PC-3 (cell line): ENCODE results near the gene ARL4A. TPM values are rescaled to one million over a fixed set of nuclear protein-coding genes. Genes with fewer than 3 reads are reported as not detected.
"Not testable (repeated sequence)": the region's sequence is repeated elsewhere in the genome, so short reads cannot be mapped to it uniquely, and the experiment has no call there.

Experiments
- ATAC-seq: fragments of 200-7000 bp; cut with Tn5 transposase; 2 replicates; pipeline ENCODE4 v1.9.1; 2020; ENCODE audit warnings: mild to moderate bottlenecking, moderate library complexity
- BruUV-seq: library from RNA; stranded (reverse); fragments of 400-500 nt; replicated peaks from 2 replicates; lab custom pipeline; 2021; lab: Mats Ljungman, UMichigan
- CTCF ChIA-PET: fragments of 300-600 bp; sonication (Branson Sonifier 250); formaldehyde crosslinking; loops from one replicate; lab custom pipeline; 2022; ENCODE audit warnings: antibody characterized with exemption; lab: Charles Lee
- POLR2A ChIA-PET: fragments of 300-600 bp; sonication (Branson Sonifier 250); formaldehyde crosslinking; loops from one replicate; lab custom pipeline; 2022; ENCODE audit warnings: antibody characterized with exemption; ENCODE audit not compliant: unreplicated experiment; lab: Charles Lee
- DNase-seq: peaks from one replicate; pipeline ENCODE4 v3.0.0-alpha.2; 2015
- H2AFZ ChIP-seq: fragments of 300-600 bp; sonication (generic); 2 replicates; pipeline ENCODE4 v1.6.0; 2016; ENCODE audit warnings: antibody characterized with exemption, low read length
- H3F3A ChIP-seq: fragments of 300-600 bp; sonication (generic); one replicate; pipeline ENCODE4 v1.6.0; 2017; ENCODE audit warnings: antibody characterized with exemption, low read length, control low read depth, mild to moderate bottlenecking; ENCODE audit not compliant: unreplicated experiment
- H3K27ac ChIP-seq: fragments of 300-600 bp; sonication (generic); 2 replicates; pipeline ENCODE4 v1.5.1; 2016; ENCODE audit warnings: mild to moderate bottlenecking, low read length
- H3K27me3 ChIP-seq: fragments of 300-600 bp; sonication (generic); 2 replicates; pipeline ENCODE4 v1.6.1; 2016; ENCODE audit warnings: low read length, mixed read lengths
- H3K36me3 ChIP-seq: fragments of 300-600 bp; sonication (generic); 2 replicates; pipeline ENCODE4 v1.6.1; 2016; ENCODE audit warnings: low read depth, mixed run types, low read length, mixed read lengths
- H3K4me1 ChIP-seq: fragments of 300-600 bp; sonication (generic); 2 replicates; pipeline ENCODE4 v1.5.1; 2016; ENCODE audit warnings: low read length; ENCODE audit not compliant: insufficient read depth
- H3K4me2 ChIP-seq: fragments of 300-600 bp; sonication (generic); 2 replicates; pipeline ENCODE4 v1.6.0; 2016; ENCODE audit warnings: low read length
- H3K4me3 ChIP-seq: fragments of 300-600 bp; sonication (generic); 2 replicates; pipeline ENCODE4 v1.5.1; 2016; ENCODE audit warnings: mild to moderate bottlenecking, low read length, mixed read lengths
- H3K79me2 ChIP-seq: fragments of 300-600 bp; sonication (generic); 2 replicates; pipeline ENCODE4 v1.6.1; 2017; ENCODE audit warnings: low read length, mixed read lengths
- H3K9ac ChIP-seq: fragments of 300-600 bp; sonication (generic); 2 replicates; pipeline ENCODE4 v1.6.0; 2016; ENCODE audit warnings: mild to moderate bottlenecking, low read length
- H3K9me2 ChIP-seq: fragments of 300-600 bp; sonication (generic); replicated peaks from 2 replicates; pipeline ENCODE4 v1.6.1; 2016; ENCODE audit warnings: mixed run types, low read length, mixed read lengths
- H3K9me3 ChIP-seq: fragments of 300-600 bp; sonication (generic); 2 replicates; pipeline ENCODE4 v1.6.1; 2016; ENCODE audit warnings: low read length, mixed read lengths
- H4K20me1 ChIP-seq: fragments of 300-600 bp; sonication (generic); 2 replicates; pipeline ENCODE4 v1.6.1; 2016; ENCODE audit warnings: low read length, mixed read lengths
- EZH2 ChIP-seq: fragments of 300-600 bp; sonication (generic); IDR thresholded peaks from one replicate; pipeline ENCODE4 v1.6.1; 2017; ENCODE audit warnings: antibody characterized with exemption, mild to moderate bottlenecking, low read length; ENCODE audit not compliant: unreplicated experiment
- EZH2phosphoT487 ChIP-seq: fragments of 300-600 bp; sonication (generic); IDR thresholded peaks from 2 replicates; pipeline ENCODE4 v1.6.1; 2018; ENCODE audit warnings: mild to moderate bottlenecking, antibody characterized with exemption, low read length, borderline replicate concordance
- intact Hi-C: fragments of 100-400 bp; cut with micrococcal nuclease; formaldehyde crosslinking; loops from 2 replicates; pipeline ENCODE4 v1.9.0; 2023
- total RNA-seq: library from RNA; depleted of rRNA; stranded (reverse); fragments of >200 nt; gene quantifications from 2 replicates; pipeline ENCODE4 v1.2.3, GENCODE V29; 2014
- TF ChIP-seq, protein P1 (sequence below): fragments of 300-600 bp; sonication (generic); conservative IDR thresholded peaks from 2 replicates; pipeline ENCODE4 v1.5.1; 2017; ENCODE audit warnings: antibody characterized with exemption, low read depth, mild to moderate bottlenecking, low read length

Gene ARL4A
- total RNA-seq, 1 experiment from 2014 or later: 23.7 TPM

DNA sequence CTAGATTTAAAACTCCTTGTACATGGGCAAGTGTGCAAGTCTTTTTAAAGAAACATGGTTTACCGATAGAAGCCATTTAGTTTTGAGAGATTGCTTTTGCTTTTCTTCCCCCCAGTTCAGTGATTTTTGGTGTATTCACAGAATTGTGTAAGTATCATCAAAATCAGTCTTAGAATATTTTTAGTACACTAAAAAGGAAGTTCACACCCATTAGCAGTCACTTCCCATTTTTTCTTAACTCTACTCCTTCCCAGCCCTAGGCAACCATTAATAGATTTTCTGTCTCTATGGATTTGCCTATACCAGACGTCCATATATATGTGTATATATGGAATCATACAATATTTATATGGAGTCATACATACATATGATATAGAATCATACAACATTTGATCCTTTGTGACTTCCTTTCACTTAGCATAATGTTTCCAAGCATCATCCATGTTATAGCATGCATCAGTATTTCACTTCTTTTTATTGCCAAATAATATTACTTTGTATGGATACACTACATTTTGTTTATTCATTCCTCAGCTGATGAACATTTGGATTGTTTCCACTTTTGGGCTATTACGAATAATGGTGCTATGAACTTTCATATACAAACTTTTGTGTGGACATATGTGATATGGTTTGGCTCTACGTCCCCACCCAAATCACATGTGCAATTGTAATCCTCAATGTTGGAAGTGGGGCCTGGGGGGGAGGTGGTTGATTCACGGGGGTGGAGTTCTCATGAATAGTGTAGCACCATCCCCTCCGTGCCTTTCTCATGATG lies 16.5 kb upstream of the ARL4A start:
- H3K4me1 ChIP-seq: peaks cover 17% of the 10 kb centered on the region
- H3K4me2 ChIP-seq: no peak overlapping the region
- DNase-seq: no peak
- no peaks in the 10 kb centered on the region for H3F3A ChIP-seq
- TF ChIP-seq EZH2: no peak
- no peak for TF ChIP-seq EZH2phosphoT487
- TF ChIP-seq, protein P1, sequence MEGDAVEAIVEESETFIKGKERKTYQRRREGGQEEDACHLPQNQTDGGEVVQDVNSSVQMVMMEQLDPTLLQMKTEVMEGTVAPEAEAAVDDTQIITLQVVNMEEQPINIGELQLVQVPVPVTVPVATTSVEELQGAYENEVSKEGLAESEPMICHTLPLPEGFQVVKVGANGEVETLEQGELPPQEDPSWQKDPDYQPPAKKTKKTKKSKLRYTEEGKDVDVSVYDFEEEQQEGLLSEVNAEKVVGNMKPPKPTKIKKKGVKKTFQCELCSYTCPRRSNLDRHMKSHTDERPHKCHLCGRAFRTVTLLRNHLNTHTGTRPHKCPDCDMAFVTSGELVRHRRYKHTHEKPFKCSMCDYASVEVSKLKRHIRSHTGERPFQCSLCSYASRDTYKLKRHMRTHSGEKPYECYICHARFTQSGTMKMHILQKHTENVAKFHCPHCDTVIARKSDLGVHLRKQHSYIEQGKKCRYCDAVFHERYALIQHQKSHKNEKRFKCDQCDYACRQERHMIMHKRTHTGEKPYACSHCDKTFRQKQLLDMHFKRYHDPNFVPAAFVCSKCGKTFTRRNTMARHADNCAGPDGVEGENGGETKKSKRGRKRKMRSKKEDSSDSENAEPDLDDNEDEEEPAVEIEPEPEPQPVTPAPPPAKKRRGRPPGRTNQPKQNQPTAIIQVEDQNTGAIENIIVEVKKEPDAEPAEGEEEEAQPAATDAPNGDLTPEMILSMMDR: no peak
- no peak overlapping the region for H3K27ac ChIP-seq
- H3K9me3 ChIP-seq: no peaks in the 10 kb centered on the region
- no peak overlapping the region for H3K4me3 ChIP-seq
- H3K36me3 ChIP-seq: no peaks in the 10 kb centered on the region
- H3K9ac ChIP-seq: no peak overlapping the region
- no TSS peak for BruUV-seq
- no peaks in the 10 kb centered on the region for H3K27me3 ChIP-seq
- H4K20me1 ChIP-seq: no peaks in the 10 kb centered on the region
- H3K9me2 ChIP-seq: no peaks in the 10 kb centered on the region
- intact Hi-C loops: no loop called here
- POLR2A ChIA-PET: no interaction called here
- H3K79me2 ChIP-seq: no peaks in the 10 kb centered on the region
- no peak overlapping the region for H2AFZ ChIP-seq
- CTCF ChIA-PET: no interaction called here
- no peak for ATAC-seq

DNA sequence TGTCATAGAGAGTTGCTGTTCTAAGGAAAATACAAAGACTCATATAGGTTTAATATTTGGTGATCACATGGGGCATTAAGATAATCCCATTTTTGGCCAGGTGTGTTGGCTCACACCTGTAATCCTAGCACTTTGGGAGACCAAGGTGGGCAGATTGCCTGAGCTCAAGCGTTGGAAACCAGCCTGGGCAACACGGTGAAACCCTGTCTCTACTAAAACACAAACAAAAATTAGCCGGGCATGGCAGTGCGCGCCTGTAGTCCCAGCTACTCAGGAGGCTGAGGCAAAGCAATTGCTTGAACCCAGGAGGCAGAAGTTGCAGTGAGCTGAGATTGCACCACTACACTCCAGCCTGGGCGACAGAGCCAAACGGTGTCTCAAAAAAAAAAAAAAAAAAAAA lies 14.0 kb upstream of the ARL4A start:
- H3K27ac ChIP-seq, ATAC-seq, H2AFZ ChIP-seq, H4K20me1 ChIP-seq, H3K4me3 ChIP-seq, H3K27me3 ChIP-seq, CTCF ChIA-PET, H3K4me2 ChIP-seq, H3K79me2 ChIP-seq, H3K9me3 ChIP-seq, BruUV-seq, H3K9me2 ChIP-seq, intact Hi-C loops, H3K4me1 ChIP-seq, H3K36me3 ChIP-seq, POLR2A ChIA-PET, H3F3A ChIP-seq, H3K9ac ChIP-seq, DNase-seq: not testable (repeated sequence)

DNA sequence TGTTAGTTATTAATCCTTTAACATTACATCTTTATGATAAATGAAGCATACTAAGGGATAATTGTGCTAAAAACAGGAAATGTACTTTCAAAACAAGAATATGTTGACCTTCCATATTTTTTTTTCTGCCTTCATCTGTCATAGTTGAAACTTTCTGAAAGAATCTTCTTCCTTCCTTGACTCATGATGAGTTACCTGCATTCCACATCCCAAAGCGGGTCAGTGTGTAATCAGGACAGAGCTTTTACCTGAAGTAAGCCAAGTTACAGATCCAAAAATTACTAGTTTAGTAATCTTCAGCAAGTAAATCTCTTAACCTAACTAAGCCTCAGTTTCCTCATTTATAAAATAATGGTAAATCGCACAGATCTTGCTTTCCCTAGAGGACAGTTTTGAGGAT lies 13.4 kb upstream of the ARL4A start:
- ChIA-PET POLR2A (no interaction called here), CTCF (interaction anchor here (0.7 kb wide), 1 partner anchor 1462 kb away, joined by 6 read pairs; no protein-coding TSS in a partner anchor)
- H3K4me1 ChIP-seq: peaks cover 10% of the 10 kb centered on the region
- no peaks in the 10 kb centered on the region for H3F3A ChIP-seq
- no peak overlapping the region for H3K4me3 ChIP-seq
- ATAC-seq (peak; percentile 53), DNase-seq (peak; percentile 70)
- H3K27me3 ChIP-seq: no peaks in the 10 kb centered on the region
- H3K9me3 ChIP-seq: no peaks in the 10 kb centered on the region
- H4K20me1 ChIP-seq: no peaks in the 10 kb centered on the region
- no peak overlapping the region for H2AFZ ChIP-seq
- TF ChIP-seq EZH2 (no peak), EZH2phosphoT487 (no peak)
- TF ChIP-seq, protein P1: no peak
- H3K9ac ChIP-seq: no peak overlapping the region
- H3K79me2 ChIP-seq: no peaks in the 10 kb centered on the region
- peak overlapping the region; percentile 16; the same call in 1 of the 2 replicates for H3K4me2 ChIP-seq
- H3K36me3 ChIP-seq: no peaks in the 10 kb centered on the region
- intact Hi-C loops: no loop called here
- BruUV-seq: no TSS peak
- H3K9me2 ChIP-seq: no peaks in the 10 kb centered on the region
- H3K27ac ChIP-seq: no peak overlapping the region
